Astrocyte (in vitro differentiated cells and primary cell): ENCODE data around the gene KCTD15. TPM values are rescaled to one million over a fixed set of nuclear protein-coding genes. Genes with fewer than 3 reads are reported as not detected.

Experiments
- DNase-seq: peaks from one replicate; pipeline ENCODE4 v3.0.0-alpha.2; 2010; ENCODE audit warnings: low read depth
- FAIRE-seq: peaks from 2 replicates; lab custom pipeline; 2011; peaks lifted over from hg19 to GRCh38; lab: Jason Lieb, UNC
- H2AFZ ChIP-seq: 2 replicates; pipeline ENCODE4 v1.6.0; 2012; ENCODE audit warnings: low read depth, low read length, inconsistent platforms
- H3K27ac ChIP-seq: 2 replicates; pipeline ENCODE4 v1.5.1; 2011; ENCODE audit warnings: low read depth, low read length, inconsistent platforms
- H3K27me3 ChIP-seq: 2 replicates; pipeline ENCODE4 v1.6.0; 2011; ENCODE audit warnings: low read length, inconsistent platforms; ENCODE audit not compliant: insufficient read depth
- H3K36me3 ChIP-seq: 2 replicates; pipeline ENCODE4 v1.5.1; 2011; ENCODE audit warnings: low read length, inconsistent platforms; ENCODE audit not compliant: insufficient read depth
- H3K4me1 ChIP-seq: 2 replicates; pipeline ENCODE4 v1.5.1; 2011; ENCODE audit warnings: low read length, inconsistent platforms; ENCODE audit not compliant: insufficient read depth
- H3K4me2 ChIP-seq: 2 replicates; pipeline ENCODE4 v1.6.0; 2012; ENCODE audit warnings: low read length, inconsistent platforms
- H3K4me3 ChIP-seq: 2 replicates; pipeline ENCODE4 v1.5.1; 2011; ENCODE audit warnings: low read depth, mild to moderate bottlenecking, low read length, inconsistent platforms; ENCODE audit not compliant: insufficient read depth
- H3K79me2 ChIP-seq: 2 replicates; pipeline ENCODE4 v1.6.0; 2012; ENCODE audit warnings: mild to moderate bottlenecking, low read length, inconsistent platforms; ENCODE audit not compliant: insufficient read depth
- H3K9ac ChIP-seq: 2 replicates; pipeline ENCODE4 v1.6.0; 2012; ENCODE audit warnings: mild to moderate bottlenecking, low read length, inconsistent platforms
- H3K9me3 ChIP-seq: 2 replicates; pipeline ENCODE4 v1.5.1; 2012; ENCODE audit warnings: low read depth, mild to moderate bottlenecking, low read length, inconsistent platforms; ENCODE audit not compliant: insufficient read depth
- H4K20me1 ChIP-seq: 2 replicates; pipeline ENCODE4 v1.6.0; 2012; ENCODE audit warnings: low read length, inconsistent platforms; ENCODE audit not compliant: insufficient read depth
- H3K27ac Mint-ChIP-seq: one replicate; pipeline ENCODE4 v1.8.0; 2021; ENCODE audit warnings: mild to moderate bottlenecking, mixed read lengths; ENCODE audit not compliant: unreplicated experiment
- H3K27me3 Mint-ChIP-seq: one replicate; pipeline ENCODE4 v1.8.0; 2021; ENCODE audit warnings: low read depth, mixed read lengths; ENCODE audit not compliant: unreplicated experiment
- H3K36me3 Mint-ChIP-seq: one replicate; pipeline ENCODE4 v1.8.0; 2021; ENCODE audit warnings: low read depth, mixed read lengths; ENCODE audit not compliant: unreplicated experiment
- H3K4me1 Mint-ChIP-seq: one replicate; pipeline ENCODE4 v1.8.0; 2021; ENCODE audit warnings: low read depth, mixed read lengths; ENCODE audit not compliant: unreplicated experiment
- H3K4me3 Mint-ChIP-seq: one replicate; pipeline ENCODE4 v1.8.0; 2021; ENCODE audit warnings: mild to moderate bottlenecking, moderate library complexity, mixed read lengths; ENCODE audit not compliant: unreplicated experiment
- H3K9me3 Mint-ChIP-seq: one replicate; pipeline ENCODE4 v1.8.0; 2021; ENCODE audit warnings: mild to moderate bottlenecking, mixed read lengths; ENCODE audit not compliant: unreplicated experiment
- CTCF ChIP-seq: IDR thresholded peaks from 2 replicates; pipeline ENCODE4 v1.5.1; 2011; ENCODE audit warnings: low read depth, mild to moderate bottlenecking, inconsistent platforms, low read length, moderate library complexity; ENCODE audit not compliant: insufficient read depth
- EZH2 ChIP-seq: IDR thresholded peaks from 2 replicates; pipeline ENCODE4 v1.6.1; 2012; ENCODE audit warnings: mild to moderate bottlenecking, low read length, inconsistent platforms; ENCODE audit not compliant: insufficient read depth
- total RNA-seq: library from RNA; stranded (reverse); gene quantifications from 2 replicates; pipeline ENCODE4 v1.2.1, GENCODE V29; 2021

Gene KCTD15
- total RNA-seq, 1 donor from 2014 or later = 43.3 TPM

- no peak for DNase-seq
- Mint-ChIP-seq H3K9me3 (no peaks in the 10 kb centered on the region), H3K27ac (no peak overlapping the region), H3K27me3 (peaks cover 59% of the 10 kb centered on the region), H3K4me3 (no peak overlapping the region), H3K36me3 (no peaks in the 10 kb centered on the region), H3K4me1 (peaks cover 2% of the 10 kb centered on the region)
- Histone ChIP-seq H3K36me3 (no peaks in the 10 kb centered on the region), H3K79me2 (no peaks in the 10 kb centered on the region), H3K27ac (no peak overlapping the region), H2AFZ (no peak overlapping the region), H3K4me3 (no peak overlapping the region), H4K20me1 (no peaks in the 10 kb centered on the region), H3K9ac (no peak overlapping the region), H3K27me3 (peaks cover 2% of the 10 kb centered on the region), H3K4me2 (no peak overlapping the region), H3K4me1 (no peaks in the 10 kb centered on the region), H3K9me3 (no peaks in the 10 kb centered on the region)
- TF ChIP-seq EZH2 (no peak), CTCF (peak; percentile 64)
- no peak for FAIRE-seq
Observed at GRCh38 chr19:33771384-33772101, 25.1 kb upstream of the KCTD15 start.

DNA sequence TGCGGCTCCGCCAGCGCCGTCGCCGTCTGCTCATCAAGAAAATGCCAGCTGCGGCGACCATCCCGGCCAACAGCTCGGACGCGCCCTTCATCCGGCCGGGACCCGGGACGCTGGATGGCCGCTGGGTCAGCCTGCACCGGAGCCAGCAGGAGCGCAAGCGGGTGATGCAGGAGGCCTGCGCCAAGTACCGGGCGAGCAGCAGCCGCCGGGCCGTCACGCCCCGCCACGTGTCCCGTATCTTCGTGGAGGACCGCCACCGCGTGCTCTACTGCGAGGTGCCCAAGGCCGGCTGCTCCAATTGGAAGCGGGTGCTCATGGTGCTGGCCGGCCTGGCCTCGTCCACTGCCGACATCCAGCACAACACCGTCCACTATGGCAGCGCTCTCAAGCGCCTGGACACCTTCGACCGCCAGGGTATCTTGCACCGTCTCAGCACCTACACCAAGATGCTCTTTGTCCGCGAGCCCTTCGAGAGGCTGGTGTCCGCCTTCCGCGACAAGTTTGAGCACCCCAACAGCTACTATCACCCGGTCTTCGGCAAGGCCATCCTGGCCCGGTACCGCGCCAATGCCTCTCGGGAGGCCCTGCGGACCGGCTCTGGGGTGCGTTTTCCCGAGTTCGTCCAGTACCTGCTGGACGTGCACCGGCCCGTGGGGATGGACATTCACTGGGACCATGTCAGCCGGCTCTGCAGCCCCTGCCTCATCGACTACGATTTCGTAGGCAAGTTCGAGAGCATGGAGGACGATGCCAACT, 24.4 kb upstream of the KCTD15 start:
- no peaks in the 10 kb centered on the region for H3K9me3 Mint-ChIP-seq
- H3K27me3 Mint-ChIP-seq = peaks cover 55% of the 10 kb centered on the region
- no peak overlapping the region for H3K4me3 Mint-ChIP-seq

More for the DNA sequence above, 24.4 kb upstream of the KCTD15 start:
- Mint-ChIP-seq H3K27ac (no peak overlapping the region), H3K36me3 (no peaks in the 10 kb centered on the region), H3K4me1 (peaks cover 2% of the 10 kb centered on the region)
- no peaks in the 10 kb centered on the region for H3K79me2 ChIP-seq
- DNase-seq = no peak
- no peak overlapping the region for H2AFZ ChIP-seq
- TF ChIP-seq EZH2 = no peak
- TF ChIP-seq CTCF = no peak
- H4K20me1 ChIP-seq = no peaks in the 10 kb centered on the region
- H3K9ac ChIP-seq = no peak overlapping the region
- no peak overlapping the region for H3K4me2 ChIP-seq
- H3K4me3 ChIP-seq = no peak overlapping the region
- no peaks in the 10 kb centered on the region for H3K9me3 ChIP-seq
- no peak overlapping the region for H3K27ac ChIP-seq
- H3K4me1 ChIP-seq = no peaks in the 10 kb centered on the region
- FAIRE-seq = no peak
- peaks cover 2% of the 10 kb centered on the region for H3K27me3 ChIP-seq
- H3K36me3 ChIP-seq = no peaks in the 10 kb centered on the region
